GM10248 (cell line): ENCODE results near the gene PDLIM1.

Source experiments
- CTCF ChIA-PET: fragments of 300-600 bp; sonication (Branson Sonifier 250); formaldehyde crosslinking; extraction: SDS; loops from one replicate; lab custom pipeline; 2021; ENCODE audit warnings: antibody characterized with exemption; lab: Yijun Ruan, JAX
- POLR2A ChIA-PET: fragments of 350-650 bp; sonication (Branson Sonifier 250); formaldehyde crosslinking; extraction: SDS; loops from one replicate; lab custom pipeline; 2020; ENCODE audit warnings: antibody characterized with exemption; lab: Yijun Ruan, JAX
- DNase-seq: peaks from one replicate; pipeline ENCODE4 v3.0.0; 2012; ENCODE audit errors: extremely low spot score
- TF ChIP-seq, protein P1 (sequence below): IDR thresholded peaks from 2 replicates; pipeline ENCODE4 v1.5.1; 2012; ENCODE audit warnings: mild to moderate bottlenecking, low read depth; ENCODE audit errors: extremely low read depth, missing control alignments, control extremely low read depth

PDLIM1 gene

DNA sequence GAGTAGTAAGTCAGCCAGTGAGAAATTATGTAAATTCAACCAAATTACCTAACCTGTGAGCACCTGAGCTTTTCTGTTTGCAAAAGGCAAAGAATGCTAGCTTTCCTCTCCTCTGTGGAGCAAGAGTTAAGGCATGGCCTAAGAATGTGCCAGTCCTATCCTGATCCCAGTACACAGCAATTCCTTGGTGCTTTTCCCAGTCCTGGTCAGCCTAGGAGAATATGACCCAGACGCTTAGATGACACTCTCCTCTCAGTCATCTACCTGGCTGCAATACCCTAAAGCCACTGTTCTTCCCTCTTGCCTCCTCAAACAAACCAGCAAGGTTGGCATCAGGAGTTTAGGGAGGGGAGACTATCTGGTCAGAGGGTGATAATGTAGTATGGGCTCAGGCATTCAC, 4.1 kb downstream of the PDLIM1 start:
- TF ChIP-seq, protein P1, sequence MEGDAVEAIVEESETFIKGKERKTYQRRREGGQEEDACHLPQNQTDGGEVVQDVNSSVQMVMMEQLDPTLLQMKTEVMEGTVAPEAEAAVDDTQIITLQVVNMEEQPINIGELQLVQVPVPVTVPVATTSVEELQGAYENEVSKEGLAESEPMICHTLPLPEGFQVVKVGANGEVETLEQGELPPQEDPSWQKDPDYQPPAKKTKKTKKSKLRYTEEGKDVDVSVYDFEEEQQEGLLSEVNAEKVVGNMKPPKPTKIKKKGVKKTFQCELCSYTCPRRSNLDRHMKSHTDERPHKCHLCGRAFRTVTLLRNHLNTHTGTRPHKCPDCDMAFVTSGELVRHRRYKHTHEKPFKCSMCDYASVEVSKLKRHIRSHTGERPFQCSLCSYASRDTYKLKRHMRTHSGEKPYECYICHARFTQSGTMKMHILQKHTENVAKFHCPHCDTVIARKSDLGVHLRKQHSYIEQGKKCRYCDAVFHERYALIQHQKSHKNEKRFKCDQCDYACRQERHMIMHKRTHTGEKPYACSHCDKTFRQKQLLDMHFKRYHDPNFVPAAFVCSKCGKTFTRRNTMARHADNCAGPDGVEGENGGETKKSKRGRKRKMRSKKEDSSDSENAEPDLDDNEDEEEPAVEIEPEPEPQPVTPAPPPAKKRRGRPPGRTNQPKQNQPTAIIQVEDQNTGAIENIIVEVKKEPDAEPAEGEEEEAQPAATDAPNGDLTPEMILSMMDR: no peak
- no peak for DNase-seq
- POLR2A ChIA-PET: no interaction called here
- CTCF ChIA-PET: interaction anchor here (1.3 to 6.2 kb wide), 6 partner anchors 12 to 153 kb away, joined by 3 to 47 read pairs (median 5); no protein-coding TSS in a partner anchor

DNA sequence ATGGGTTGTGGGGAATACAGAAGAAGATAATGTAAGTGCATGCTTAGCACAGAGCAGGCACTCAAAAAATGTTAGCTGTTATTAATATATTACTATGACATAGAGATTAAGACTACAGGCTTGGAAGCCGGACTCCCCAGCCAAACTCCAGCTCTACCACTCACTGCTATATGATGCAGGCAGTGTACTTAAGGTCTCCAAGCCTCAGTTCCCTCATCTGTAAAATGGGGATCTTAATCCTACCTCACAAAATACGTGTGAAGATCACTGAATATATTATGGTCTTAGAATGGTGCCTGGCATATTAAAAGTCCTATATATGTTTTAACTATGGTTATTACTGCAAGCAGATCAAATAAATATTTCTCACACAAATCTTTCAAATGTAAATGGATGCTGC, 5.2 kb downstream of the PDLIM1 start:
- DNase-seq: no peak
- ChIA-PET POLR2A (no interaction called here), CTCF (interaction anchor here (1.2 to 6.2 kb wide), 9 partner anchors 9 to 152 kb away, joined by 3 to 47 read pairs (median 4); no protein-coding TSS in a partner anchor)
- TF ChIP-seq, protein P1: no peak

DNA sequence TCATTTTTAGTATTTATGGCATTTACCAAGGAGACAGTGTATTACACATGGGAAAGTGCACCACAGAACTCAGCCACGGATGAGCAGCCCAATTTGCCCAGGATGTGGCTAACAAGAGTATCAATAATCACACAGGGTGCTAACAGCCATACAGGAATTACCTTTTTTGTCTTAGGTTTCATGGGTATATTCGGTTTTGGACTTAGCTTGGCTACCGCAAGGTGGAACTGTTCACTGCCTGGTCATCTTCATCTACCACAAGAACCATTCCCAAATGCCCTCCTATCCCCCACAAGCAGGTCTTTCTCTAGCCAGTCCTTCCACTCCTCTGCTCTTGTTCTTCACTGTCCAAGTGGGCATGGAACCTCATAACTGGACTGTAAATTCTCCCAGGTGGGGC, 6.0 kb downstream of the PDLIM1 start:
- ChIA-PET POLR2A (no interaction called here), CTCF (interaction anchor here (1.2 to 6.2 kb wide), 7 partner anchors 10 to 79 kb away, joined by 3 to 47 read pairs (median 6); no protein-coding TSS in a partner anchor)
- TF ChIP-seq, protein P1: peak; percentile 26
- no peak for DNase-seq

DNA sequence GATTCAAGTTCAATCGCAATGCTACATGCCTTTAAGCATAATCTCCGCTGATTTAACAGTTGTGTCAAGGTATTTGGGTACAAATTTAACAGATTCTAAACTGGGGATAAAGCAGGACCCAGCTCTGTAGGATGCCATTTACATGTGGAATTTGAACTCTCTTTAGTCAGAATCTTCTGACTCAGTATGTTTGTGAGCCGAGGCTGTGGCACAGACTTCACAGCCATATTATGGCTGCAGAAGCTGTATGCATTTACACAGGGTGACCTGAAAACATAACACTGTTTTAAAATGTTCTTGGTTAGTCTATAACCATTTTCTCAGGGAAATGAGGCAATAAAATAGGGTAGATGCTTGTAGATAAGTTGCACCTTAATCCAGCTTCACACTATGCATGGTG, 8.7 kb downstream of the PDLIM1 start:
- POLR2A ChIA-PET: no interaction called here
- DNase-seq: no peak
- TF ChIP-seq, protein P1: no peak
- CTCF ChIA-PET: interaction anchor here (1.3 to 11.9 kb wide), 6 partner anchors 8 to 81 kb away, joined by 3 to 79 read pairs (median 6); no protein-coding TSS in a partner anchor

DNA sequence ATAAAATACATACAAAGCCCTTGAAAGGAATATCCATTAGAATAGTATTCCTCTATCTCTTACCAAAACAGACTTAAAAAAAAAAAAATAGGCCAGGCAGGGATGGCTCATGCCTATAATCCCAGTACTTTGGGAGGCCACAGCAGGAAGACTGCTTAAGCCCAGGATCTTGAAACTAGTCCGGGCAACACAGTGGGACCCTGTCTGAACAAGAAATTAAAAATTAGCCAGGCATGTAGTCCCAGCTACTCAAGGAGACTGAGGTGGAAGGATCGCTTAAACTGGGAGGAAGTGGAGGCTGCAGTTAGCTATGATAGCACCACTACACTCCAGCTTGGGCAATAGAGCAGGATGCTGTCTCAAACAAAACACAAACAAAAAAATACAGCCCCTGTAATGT, 9.6 kb downstream of the PDLIM1 start:
- ChIA-PET POLR2A (interaction anchor here (0.6 kb wide), 1 partner anchor 84 kb away, joined by 4 read pairs; no protein-coding TSS in a partner anchor), CTCF (interaction anchor here (0.8 to 11.9 kb wide), 6 partner anchors 10 to 82 kb away, joined by 3 to 79 read pairs (median 4); no protein-coding TSS in a partner anchor)
- DNase-seq: no peak
- TF ChIP-seq, protein P1: no peak

DNA sequence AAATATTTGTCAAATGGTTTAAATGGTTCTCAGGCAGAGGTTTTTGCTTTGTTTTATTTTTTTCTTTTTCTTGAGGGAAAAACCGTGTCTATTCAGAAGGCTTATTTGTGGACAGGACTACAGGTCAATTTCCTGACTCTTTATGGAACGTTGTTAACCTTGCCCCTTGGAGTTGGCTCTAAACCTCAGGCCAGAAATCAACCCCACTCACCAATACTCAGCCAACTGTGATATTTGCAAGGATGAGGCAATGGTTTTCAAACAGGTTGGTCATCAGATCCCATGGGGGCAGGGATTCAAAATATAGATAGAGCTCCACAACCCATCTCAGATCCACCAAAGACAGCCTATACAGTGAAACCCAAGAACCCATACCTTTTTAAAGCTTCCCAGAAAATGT, 10.2 kb downstream of the PDLIM1 start:
- ChIA-PET CTCF (interaction anchor here (0.8 to 11.9 kb wide), 6 partner anchors 9 to 413 kb away, joined by 3 to 79 read pairs (median 4); partner anchors contain the start of gene TCTN3), POLR2A (no interaction called here)
- DNase-seq: no peak
- TF ChIP-seq, protein P1: no peak
